OCI-LY3 (cell line): ENCODE results near the gene ST8SIA1.

Source experiments
- H2AFZ ChIP-seq: fragments of 200-600, 300-600 bp; shearing (Covaris generic); 2 replicates; pipeline ENCODE4 v1.6.0; 2014; ENCODE audit warnings: antibody characterized with exemption, low read depth, low read length
- H3K27ac ChIP-seq: fragments of 200-600, 300-600 bp; sonication (generic); 2 replicates; pipeline ENCODE4 v1.5.1; 2014; ENCODE audit warnings: mild to moderate bottlenecking, low read length, moderate library complexity, mixed read lengths
- H3K27me3 ChIP-seq: fragments of 200-600, 300-600 bp; sonication (generic); 2 replicates; pipeline ENCODE4 v1.6.1; 2014; ENCODE audit warnings: low read depth, low read length, mixed read lengths
- H3K36me3 ChIP-seq: fragments of 200-600, 300-600 bp; sonication (generic); replicated peaks from 2 replicates; pipeline ENCODE3; 2014; ENCODE audit warnings: low read depth, low read length, mixed read lengths
- H3K4me1 ChIP-seq: fragments of 300-600, 200-600 bp; sonication (generic); 2 replicates; pipeline ENCODE4 v1.6.1; 2014; ENCODE audit warnings: low read length, mixed read lengths
- H3K4me2 ChIP-seq: fragments of 200-600, 300-600 bp; sonication (generic); 2 replicates; pipeline ENCODE4 v1.6.1; 2014; ENCODE audit warnings: low read length, mixed read lengths
- H3K4me3 ChIP-seq: fragments of 300-600, 200-600 bp; sonication (generic); 2 replicates; pipeline ENCODE4 v1.5.1; 2014; ENCODE audit warnings: antibody characterized with exemption, mild to moderate bottlenecking, low read length, moderate library complexity
- H3K79me2 ChIP-seq: fragments of 300-600, 200-600 bp; shearing (Covaris generic); 2 replicates; pipeline ENCODE4 v1.6.1; 2014; ENCODE audit warnings: mild to moderate bottlenecking, low read length, mixed read lengths
- H3K9ac ChIP-seq: fragments of 300-600, 200-600 bp; shearing (Covaris generic); 2 replicates; pipeline ENCODE4 v1.6.0; 2014; ENCODE audit warnings: mild to moderate bottlenecking, low read length, moderate library complexity
- H3K9me3 ChIP-seq: fragments of 200-600, 300-600 bp; shearing (Covaris generic); 2 replicates; pipeline ENCODE4 v1.6.1; 2014; ENCODE audit warnings: low read length, mixed read lengths; ENCODE audit not compliant: insufficient read depth
- H4K20me1 ChIP-seq: fragments of 200-600, 300-600 bp; sonication (generic); 2 replicates; pipeline ENCODE4 v1.6.1; 2016; ENCODE audit warnings: low read length, mixed read lengths; ENCODE audit not compliant: insufficient read depth
- CTCF ChIP-seq: fragments of 200-600, 300-600 bp; sonication (generic); IDR thresholded peaks from 2 replicates; pipeline ENCODE4 v1.5.1; 2014; ENCODE audit warnings: antibody characterized with exemption, low read length, low read depth
- EZH2phosphoT487 ChIP-seq: fragments of 200-600 bp; shearing (Covaris generic); IDR thresholded peaks from 2 replicates; pipeline ENCODE4 v1.6.1; 2018; ENCODE audit warnings: antibody characterized with exemption, mixed run types, low read depth

ST8SIA1 gene

GRCh38 chr12:22282283-22282682, 52.2 kb downstream of the ST8SIA1 start:
- Histone ChIP-seq H3K9me3 (no peaks in the 10 kb centered on the region; the same call in 1 of the 2 replicates), H4K20me1 (no peaks in the 10 kb centered on the region), H3K36me3 (no peaks in the 10 kb centered on the region), H3K4me3 (no peak overlapping the region), H3K9ac (no peak overlapping the region), H3K27me3 (no peaks in the 10 kb centered on the region; the same call in 1 of the 2 replicates), H2AFZ (no peak overlapping the region), H3K27ac (no peak overlapping the region), H3K4me1 (no peaks in the 10 kb centered on the region; the same call in 1 of the 2 replicates), H3K4me2 (no peak overlapping the region), H3K79me2 (no peaks in the 10 kb centered on the region)
- TF ChIP-seq CTCF: no peak
- TF ChIP-seq EZH2phosphoT487: no peak

GRCh38 chr12:22276867-22277266, 57.6 kb downstream of the ST8SIA1 start:
- no peak overlapping the region for H2AFZ ChIP-seq
- H3K36me3 ChIP-seq: no peaks in the 10 kb centered on the region
- H3K79me2 ChIP-seq: no peaks in the 10 kb centered on the region
- 0 out of 2 replicates have a peak overlapping the region, but pooled peaks have one; percentile 26 for H3K4me3 ChIP-seq
- no peak overlapping the region for H3K27ac ChIP-seq
- TF ChIP-seq CTCF (no peak), EZH2phosphoT487 (no peak)
- H3K27me3 ChIP-seq: no peaks in the 10 kb centered on the region
- H4K20me1 ChIP-seq: no peaks in the 10 kb centered on the region
- no peaks in the 10 kb centered on the region; the same call in 1 of the 2 replicates for H3K9me3 ChIP-seq
- peak overlapping the region; percentile 56 for H3K4me2 ChIP-seq
- no peak overlapping the region for H3K9ac ChIP-seq
- H3K4me1 ChIP-seq: peaks cover 16% of the 10 kb centered on the region

- Histone ChIP-seq H2AFZ (no peak overlapping the region), H4K20me1 (no peaks in the 10 kb centered on the region), H3K36me3 (no peaks in the 10 kb centered on the region), H3K4me2 (peak overlapping the region; percentile 56), H3K9ac (no peak overlapping the region), H3K27ac (no peak overlapping the region), H3K4me1 (peaks cover 16% of the 10 kb centered on the region), H3K27me3 (no peaks in the 10 kb centered on the region), H3K9me3 (no peaks in the 10 kb centered on the region; the same call in 1 of the 2 replicates), H3K79me2 (no peaks in the 10 kb centered on the region), H3K4me3 (no peak overlapping the region)
- TF ChIP-seq CTCF (no peak), EZH2phosphoT487 (no peak)
Measured at GRCh38 chr12:22276313-22276712, 58.2 kb downstream of the ST8SIA1 start.

GRCh38 chr12:22275843-22276242, 58.7 kb downstream of the ST8SIA1 start:
- no peak overlapping the region for H3K4me3 ChIP-seq
- H3K27ac ChIP-seq: no peak overlapping the region
- no peak overlapping the region for H3K9ac ChIP-seq

More at GRCh38 chr12:22275843-22276242, 58.7 kb downstream of the ST8SIA1 start:
- H3K4me2 ChIP-seq: peak overlapping the region; percentile 56
- no peaks in the 10 kb centered on the region for H4K20me1 ChIP-seq
- H3K9me3 ChIP-seq: no peaks in the 10 kb centered on the region; the same call in 1 of the 2 replicates
- H3K4me1 ChIP-seq: peaks cover 16% of the 10 kb centered on the region
- TF ChIP-seq CTCF: no peak
- no peak for TF ChIP-seq EZH2phosphoT487
- no peaks in the 10 kb centered on the region for H3K27me3 ChIP-seq
- H3K79me2 ChIP-seq: no peaks in the 10 kb centered on the region
- no peaks in the 10 kb centered on the region for H3K36me3 ChIP-seq
- no peak overlapping the region for H2AFZ ChIP-seq
